ENCODE measurements around the gene TP53I11. TPM values are rescaled to one million over a fixed set of nuclear protein-coding genes. Genes with fewer than 3 reads are reported as not detected.

Gene TP53I11
- total and polyA plus RNA-seq, 2 donors (not counting 1 experiment from before 2014, with no cell fraction given): 25.0 to 229 TPM

DNA sequence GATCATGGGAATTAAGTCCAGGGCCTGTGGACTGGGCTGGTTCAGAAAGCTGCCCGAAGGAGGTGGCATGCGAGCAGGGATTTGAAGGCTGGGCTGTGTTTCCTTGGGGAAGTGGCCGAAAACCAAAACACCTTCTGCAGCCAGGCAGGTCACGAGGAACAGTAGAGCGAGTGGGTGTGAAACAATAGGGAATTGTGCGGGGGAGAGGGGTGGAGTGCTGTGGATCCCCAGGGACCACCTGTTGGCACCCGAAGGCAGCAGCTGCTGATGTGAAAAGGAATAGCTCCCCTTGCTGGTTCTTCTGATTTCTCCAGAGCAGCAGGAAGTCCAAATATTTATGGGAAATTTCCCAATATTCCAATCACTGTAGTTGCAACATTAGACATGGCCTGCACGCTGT, 24.6 kb downstream of the TP53I11 start:
- WGBS (ENCODE audit: insufficient coverage): 91% methylated on average over 7 of the region's 8 CpGs
- Histone ChIP-seq H3K36me3 (replicated peaks in 1 of 2; ENCODE audit: control extremely low read depth in 1 of 2, control insufficient read depth in 1 of 2, extremely low read depth in 1 of 2, insufficient read depth in 2 of 2, low read length in 1 of 2) (peaks cover 0 to 2% of the 10 kb centered on the region in 2 experiments), H3K4me1 (ENCODE audit: control insufficient read depth in 2 of 2, insufficient read depth in 2 of 2, low read length in 2 of 2) (peaks cover 0 to 6% of the 10 kb centered on the region in 2 donors), H3K27ac (ENCODE audit: low read length in 2 of 2) (no peak overlapping the region), H4K20me1 (ENCODE audit: control insufficient read depth, insufficient read depth, low read length, poor library complexity, severe bottlenecking) (no peaks in the 10 kb centered on the region), H3K4me3 (ENCODE audit: control extremely low read depth in 1 of 5, extremely low read depth in 1 of 5, insufficient read depth in 1 of 5, low read depth in 2 of 5, low read length in 4 of 5) (no peak overlapping the region), H3K27me3 (replicated peaks in 1 of 4; ENCODE audit: control extremely low read depth in 1 of 4, control insufficient read depth in 3 of 4, insufficient read depth in 4 of 4, low read length in 3 of 4) (no peaks in the 10 kb centered on the region), H3K9ac (ENCODE audit: low read length) (no peak overlapping the region), H2AFZ (ENCODE audit: insufficient read depth, low read depth, low read length, poor library complexity, severe bottlenecking) (no peak overlapping the region), H3K79me2 (ENCODE audit: control insufficient read depth, insufficient read depth, low read length) (no peaks in the 10 kb centered on the region), H3K9me3 (ENCODE audit: control extremely low read depth in 1 of 3, control insufficient read depth in 2 of 3, insufficient read depth in 1 of 3, low read length in 2 of 3) (no peaks in the 10 kb centered on the region), H3K4me2 (replicated peaks; ENCODE audit: low read depth, low read length, poor library complexity, severe bottlenecking) (no peak overlapping the region)
- Mint-ChIP-seq H3K27me3 (no peaks in the 10 kb centered on the region), H3K9me3 (ENCODE audit: insufficient read depth) (no peaks in the 10 kb centered on the region), H3K27ac (no peak overlapping the region), H3K4me1 (no peaks in the 10 kb centered on the region), H3K4me3 (no peak overlapping the region)
- DNase-seq (no peak), ATAC-seq (ENCODE audit: low read depth) (no peak)
- intact Hi-C loops (cut with micrococcal nuclease): no loop called here
- TF ChIP-seq EZH2 (IDR thresholded peaks at IDR 0.05; ENCODE audit: borderline replicate concordance, insufficient read depth, low read depth, low read length, poor library complexity, severe bottlenecking): no peak
- TF ChIP-seq, protein P1, sequence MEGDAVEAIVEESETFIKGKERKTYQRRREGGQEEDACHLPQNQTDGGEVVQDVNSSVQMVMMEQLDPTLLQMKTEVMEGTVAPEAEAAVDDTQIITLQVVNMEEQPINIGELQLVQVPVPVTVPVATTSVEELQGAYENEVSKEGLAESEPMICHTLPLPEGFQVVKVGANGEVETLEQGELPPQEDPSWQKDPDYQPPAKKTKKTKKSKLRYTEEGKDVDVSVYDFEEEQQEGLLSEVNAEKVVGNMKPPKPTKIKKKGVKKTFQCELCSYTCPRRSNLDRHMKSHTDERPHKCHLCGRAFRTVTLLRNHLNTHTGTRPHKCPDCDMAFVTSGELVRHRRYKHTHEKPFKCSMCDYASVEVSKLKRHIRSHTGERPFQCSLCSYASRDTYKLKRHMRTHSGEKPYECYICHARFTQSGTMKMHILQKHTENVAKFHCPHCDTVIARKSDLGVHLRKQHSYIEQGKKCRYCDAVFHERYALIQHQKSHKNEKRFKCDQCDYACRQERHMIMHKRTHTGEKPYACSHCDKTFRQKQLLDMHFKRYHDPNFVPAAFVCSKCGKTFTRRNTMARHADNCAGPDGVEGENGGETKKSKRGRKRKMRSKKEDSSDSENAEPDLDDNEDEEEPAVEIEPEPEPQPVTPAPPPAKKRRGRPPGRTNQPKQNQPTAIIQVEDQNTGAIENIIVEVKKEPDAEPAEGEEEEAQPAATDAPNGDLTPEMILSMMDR (IDR thresholded peaks at IDR 0.05): no peak
- POLR2A ChIA-PET: no interaction called here
- CTCF ChIA-PET: interaction anchor here (0.7 to 17.1 kb wide), 12 partner anchors 11 to 408 kb away, joined by 3 to 1701 read pairs (median 10); no protein-coding TSS in a partner anchor

DNA sequence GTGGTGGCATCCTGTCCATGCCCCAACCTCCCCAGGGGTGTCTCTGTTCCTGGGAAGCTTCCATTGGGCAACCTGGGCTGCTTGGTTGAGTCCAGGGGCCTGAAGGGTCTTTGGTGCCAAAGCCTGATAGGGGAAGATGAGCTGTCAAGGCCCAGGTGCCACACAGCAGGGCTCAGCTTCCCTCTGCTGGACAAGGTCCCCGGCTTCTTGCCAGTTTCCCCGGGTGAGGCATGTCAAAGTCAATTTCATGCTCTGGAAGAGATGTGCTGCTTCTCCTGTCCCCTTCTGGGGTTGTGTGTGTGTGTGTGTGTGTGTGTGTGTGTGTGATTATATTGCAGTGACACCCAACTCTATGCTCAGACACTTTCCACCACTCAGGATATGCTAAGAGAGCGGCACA, 26.9 kb downstream of the TP53I11 start:
- CTCF ChIA-PET: interaction anchor here (0.5 to 1.7 kb wide), 7 partner anchors 8 to 367 kb away, joined by 3 to 7 read pairs (median 3); no protein-coding TSS in a partner anchor
- H3K9me3 Mint-ChIP-seq (ENCODE audit: insufficient read depth): no peaks in the 10 kb centered on the region
- H3K4me2 ChIP-seq (replicated peaks; ENCODE audit: low read depth, low read length, poor library complexity, severe bottlenecking): no peak overlapping the region
- peaks cover 0 to 6% of the 10 kb centered on the region in 2 donors for H3K4me1 ChIP-seq (ENCODE audit: control insufficient read depth in 2 of 2, insufficient read depth in 2 of 2, low read length in 2 of 2)
- no peaks in the 10 kb centered on the region for H3K4me1 Mint-ChIP-seq
- no peak for DNase-seq
- no peaks in the 10 kb centered on the region for H3K27me3 Mint-ChIP-seq
- H3K9me3 ChIP-seq (ENCODE audit: control extremely low read depth in 1 of 3, control insufficient read depth in 2 of 3, insufficient read depth in 1 of 3, low read length in 2 of 3): no peaks in the 10 kb centered on the region
- H3K27ac ChIP-seq (ENCODE audit: low read length in 2 of 2): no peak overlapping the region
- no peak overlapping the region for H3K4me3 ChIP-seq (ENCODE audit: control extremely low read depth in 1 of 5, extremely low read depth in 1 of 5, insufficient read depth in 1 of 5, low read depth in 2 of 5, low read length in 4 of 5)
- H2AFZ ChIP-seq (ENCODE audit: insufficient read depth, low read depth, low read length, poor library complexity, severe bottlenecking): no peak overlapping the region
- H3K27me3 ChIP-seq (replicated peaks in 1 of 4; ENCODE audit: control extremely low read depth in 1 of 4, control insufficient read depth in 3 of 4, insufficient read depth in 4 of 4, low read length in 3 of 4): no peaks in the 10 kb centered on the region
- no peak overlapping the region for H3K9ac ChIP-seq (ENCODE audit: low read length)
- WGBS (ENCODE audit: insufficient coverage): 100% methylated on average over 1 of the region's 3 CpGs
- H3K79me2 ChIP-seq (ENCODE audit: control insufficient read depth, insufficient read depth, low read length): no peaks in the 10 kb centered on the region
- H3K27ac Mint-ChIP-seq: no peak overlapping the region
- POLR2A ChIA-PET: no interaction called here
- no peaks in the 10 kb centered on the region for H4K20me1 ChIP-seq (ENCODE audit: control insufficient read depth, insufficient read depth, low read length, poor library complexity, severe bottlenecking)
- no peak for TF ChIP-seq EZH2 (IDR thresholded peaks at IDR 0.05; ENCODE audit: borderline replicate concordance, insufficient read depth, low read depth, low read length, poor library complexity, severe bottlenecking)
- TF ChIP-seq, protein P1 (IDR thresholded peaks at IDR 0.05): no peak
- intact Hi-C loops (cut with micrococcal nuclease): no loop called here
- no peak overlapping the region for H3K4me3 Mint-ChIP-seq
- H3K36me3 ChIP-seq (replicated peaks in 1 of 2; ENCODE audit: control extremely low read depth in 1 of 2, control insufficient read depth in 1 of 2, extremely low read depth in 1 of 2, insufficient read depth in 2 of 2, low read length in 1 of 2): no peaks in the 10 kb centered on the region
- ATAC-seq (ENCODE audit: low read depth): no peak

Data from B cell (primary cell).